ENCODE results near the gene AGGF1. TPM values are rescaled to one million over a fixed set of nuclear protein-coding genes. Genes with fewer than 3 reads are reported as not detected.
"Not testable (repeated sequence)": the region's sequence is repeated elsewhere in the genome, so short reads cannot be mapped to it uniquely, and the experiment has no call there.

AGGF1 gene
- polyA plus RNA-seq, 1 donor (not counting 4 experiments of a cell fraction or from before 2014, with no cell fraction given): 20.1 TPM

DNA sequence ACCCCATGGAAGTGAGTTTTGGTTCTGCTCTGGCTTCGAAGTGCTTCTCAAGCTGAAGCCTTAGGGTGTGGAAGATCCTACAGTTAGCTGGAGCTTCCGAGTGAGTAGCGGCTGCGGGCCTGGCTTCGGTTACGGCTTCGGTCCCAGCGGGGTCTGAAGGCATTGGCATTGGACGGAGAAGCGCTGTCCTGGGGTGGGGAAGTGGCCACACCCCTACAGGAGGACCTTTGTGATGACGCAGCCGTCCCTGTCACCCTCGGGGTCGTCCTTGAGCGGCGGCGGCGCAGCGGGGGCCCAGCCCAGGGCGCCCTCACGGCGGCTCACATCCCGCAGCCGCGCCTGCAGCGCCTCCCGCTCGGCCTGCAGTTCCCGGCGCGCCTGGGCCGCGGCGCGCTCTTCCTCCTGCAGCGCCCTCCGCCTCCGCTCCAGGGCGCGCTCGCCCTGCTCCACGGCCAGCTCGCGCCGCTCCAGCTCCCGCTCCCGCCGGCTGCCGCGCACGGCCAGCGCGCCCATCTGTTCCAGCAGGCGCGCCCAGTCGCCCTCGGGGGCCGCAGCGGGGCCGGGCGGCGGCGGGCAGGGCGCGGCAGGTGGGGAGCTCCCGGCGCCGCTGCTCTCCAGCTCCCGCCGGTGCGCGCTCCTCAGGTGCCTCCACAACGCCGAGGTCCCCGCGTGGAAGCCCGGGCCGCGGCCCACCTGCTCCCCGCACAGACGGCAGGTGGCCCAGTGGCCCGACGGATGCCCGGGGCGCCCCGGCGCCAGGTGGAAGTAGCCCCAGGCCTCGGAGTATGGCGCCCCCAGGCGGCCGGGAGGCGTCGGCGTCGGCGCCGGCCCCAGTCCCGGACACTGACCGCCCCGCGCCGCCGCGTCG is 47.0 kb downstream of the AGGF1 start:
- no peaks in the 10 kb centered on the region for H3K27me3 ChIP-seq (ENCODE audit: control insufficient read depth, extremely low read depth, insufficient read depth, low read length)
- H3K4me2 ChIP-seq (ENCODE audit: control insufficient read depth, extremely low read depth, insufficient read depth, low read depth, low read length): peak overlapping the region; percentile 74
- TF ChIP-seq CTCF (optimal IDR thresholded peaks at IDR 0.05 in 1 of 3, IDR thresholded peaks at IDR 0.05 in 1 of 3, conservative IDR thresholded peaks at IDR 0.05 in 1 of 3; ENCODE audit: extremely low read depth in 1 of 3, insufficient read depth in 2 of 3, low read length in 3 of 3) (peak in 2 of 3 experiments; percentile 44 to 66), EZH2 (IDR thresholded peaks at IDR 0.05; ENCODE audit: low read length) (no peak)
- no peaks in the 10 kb centered on the region for H3K9me3 ChIP-seq (ENCODE audit: control insufficient read depth, low read depth, low read length)
- peak overlapping the region; percentile 19 to 51 (median 35) for H3K4me3 ChIP-seq (ENCODE audit: control insufficient read depth in 2 of 3, extremely low read depth in 1 of 3, insufficient read depth in 2 of 3, low read depth in 1 of 3, low read length in 3 of 3)
- H4K20me1 ChIP-seq (ENCODE audit: control insufficient read depth, extremely low read depth, insufficient read depth, low read length): no peaks in the 10 kb centered on the region
- DNase-seq (ENCODE audit: low read depth, low spot score) (no peak), FAIRE-seq (no peak)
- H2AFZ ChIP-seq (ENCODE audit: control insufficient read depth, low read length): peak overlapping the region; percentile 66
- peaks cover 2% of the 10 kb centered on the region for H3K9me1 ChIP-seq (ENCODE audit: control insufficient read depth, extremely low read depth, insufficient read depth, low read length)
- no peaks in the 10 kb centered on the region for H3K79me2 ChIP-seq (ENCODE audit: control insufficient read depth, insufficient read depth, low read length)
- H3K36me3 ChIP-seq (ENCODE audit: control insufficient read depth in 2 of 2, extremely low read depth in 1 of 2, insufficient read depth in 2 of 2, low read length in 2 of 2): no peaks in the 10 kb centered on the region
- dilution Hi-C loops (cut with MboI; ENCODE audit: extremely low pct_ligation_motif_present, low sequenced_read_pairs): no loop called here
- peaks cover 4% of the 10 kb centered on the region for H3K4me1 ChIP-seq (ENCODE audit: control insufficient read depth, extremely low read depth, insufficient read depth, low read length)
- no peak overlapping the region for H3K27ac ChIP-seq (ENCODE audit: control insufficient read depth, insufficient read depth, low read length)
- no peak overlapping the region for H3K9ac ChIP-seq (ENCODE audit: control insufficient read depth, extremely low read depth, insufficient read depth, low read length)

- Histone ChIP-seq H3K9ac (ENCODE audit: control insufficient read depth, extremely low read depth, insufficient read depth, low read length) (no peak overlapping the region), H3K27me3 (ENCODE audit: control insufficient read depth, extremely low read depth, insufficient read depth, low read length) (no peaks in the 10 kb centered on the region), H3K36me3 (ENCODE audit: control insufficient read depth in 2 of 2, extremely low read depth in 1 of 2, insufficient read depth in 2 of 2, low read length in 2 of 2) (no peaks in the 10 kb centered on the region), H3K27ac (ENCODE audit: control insufficient read depth, insufficient read depth, low read length) (no peak overlapping the region), H3K9me3 (ENCODE audit: control insufficient read depth, low read depth, low read length) (no peaks in the 10 kb centered on the region), H3K4me1 (ENCODE audit: control insufficient read depth, extremely low read depth, insufficient read depth, low read length) (peaks cover 4% of the 10 kb centered on the region), H3K79me2 (ENCODE audit: control insufficient read depth, insufficient read depth, low read length) (no peaks in the 10 kb centered on the region), H3K4me3 (ENCODE audit: control insufficient read depth in 2 of 3, extremely low read depth in 1 of 3, insufficient read depth in 2 of 3, low read depth in 1 of 3, low read length in 3 of 3) (no peak overlapping the region), H2AFZ (ENCODE audit: control insufficient read depth, low read length) (no peak overlapping the region), H4K20me1 (ENCODE audit: control insufficient read depth, extremely low read depth, insufficient read depth, low read length) (no peaks in the 10 kb centered on the region), H3K9me1 (ENCODE audit: control insufficient read depth, extremely low read depth, insufficient read depth, low read length) (peaks cover 2% of the 10 kb centered on the region), H3K4me2 (ENCODE audit: control insufficient read depth, extremely low read depth, insufficient read depth, low read depth, low read length) (peak overlapping the region; percentile 74)
- no peak for TF ChIP-seq EZH2 (IDR thresholded peaks at IDR 0.05; ENCODE audit: low read length)
- no peak for TF ChIP-seq CTCF (optimal IDR thresholded peaks at IDR 0.05 in 1 of 3, IDR thresholded peaks at IDR 0.05 in 1 of 3, conservative IDR thresholded peaks at IDR 0.05 in 1 of 3; ENCODE audit: extremely low read depth in 1 of 3, insufficient read depth in 2 of 3, low read length in 3 of 3)
- dilution Hi-C loops (cut with MboI; ENCODE audit: extremely low pct_ligation_motif_present, low sequenced_read_pairs): no loop called here
- DNase-seq (ENCODE audit: low read depth, low spot score): no peak
- FAIRE-seq: no peak
Observed at GRCh38 chr5:77077829-77078176, 47.6 kb downstream of the AGGF1 start.

DNA sequence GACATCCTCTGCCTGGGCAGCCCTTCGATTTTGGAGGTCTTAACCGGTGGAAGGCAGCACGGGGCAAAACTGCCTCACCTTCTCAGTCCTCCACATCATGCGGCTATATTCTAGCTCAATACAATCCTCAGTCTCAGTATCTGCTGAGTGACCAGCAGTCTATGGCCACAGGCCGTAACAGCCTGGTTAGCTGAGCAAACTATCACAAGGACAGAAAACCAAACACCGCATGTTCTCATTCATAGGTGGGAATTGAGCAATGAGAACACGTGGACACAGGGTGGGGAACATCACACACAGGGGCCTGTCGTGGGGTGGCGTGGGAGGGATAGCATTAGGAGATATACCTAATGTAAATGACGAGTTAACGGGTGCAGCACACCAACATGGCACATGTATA is 50.3 kb downstream of the AGGF1 start:
- H3K36me3 ChIP-seq (ENCODE audit: control insufficient read depth in 2 of 2, extremely low read depth in 1 of 2, insufficient read depth in 2 of 2, low read length in 2 of 2); H3K4me3 ChIP-seq (ENCODE audit: control insufficient read depth in 2 of 3, extremely low read depth in 1 of 3, insufficient read depth in 2 of 3, low read depth in 1 of 3, low read length in 3 of 3); H3K9me1 ChIP-seq (ENCODE audit: control insufficient read depth, extremely low read depth, insufficient read depth, low read length); H3K4me1 ChIP-seq (ENCODE audit: control insufficient read depth, extremely low read depth, insufficient read depth, low read length); H2AFZ ChIP-seq (ENCODE audit: control insufficient read depth, low read length); H3K27ac ChIP-seq (ENCODE audit: control insufficient read depth, insufficient read depth, low read length); H3K4me2 ChIP-seq (ENCODE audit: control insufficient read depth, extremely low read depth, insufficient read depth, low read depth, low read length); FAIRE-seq; H3K9me3 ChIP-seq (ENCODE audit: control insufficient read depth, low read depth, low read length); dilution Hi-C loops (cut with MboI; ENCODE audit: extremely low pct_ligation_motif_present, low sequenced_read_pairs); H3K9ac ChIP-seq (ENCODE audit: control insufficient read depth, extremely low read depth, insufficient read depth, low read length); H3K79me2 ChIP-seq (ENCODE audit: control insufficient read depth, insufficient read depth, low read length); H4K20me1 ChIP-seq (ENCODE audit: control insufficient read depth, extremely low read depth, insufficient read depth, low read length); H3K27me3 ChIP-seq (ENCODE audit: control insufficient read depth, extremely low read depth, insufficient read depth, low read length); DNase-seq (ENCODE audit: low read depth, low spot score): not testable (repeated sequence)
